Activated CD8-positive, alpha-beta T cell treated with anti-CD3 and anti-CD28 coated beads for 36 hours (primary cell): Measurements from ENCODE around the gene PCNX2. TPM values are rescaled to one million over a fixed set of nuclear protein-coding genes. Genes with fewer than 3 reads are reported as not detected.

ENCODE experiments used
- ATAC-seq: fragments of 200-7000 bp; cut with Tn5 transposase; one replicate; pipeline ENCODE4 v1.10.0; 2021; ENCODE audit warnings: mild to moderate bottlenecking, moderate library complexity
- CTCF ChIA-PET: fragments of 350-600 bp; sonication (Branson Sonifier 250); formaldehyde crosslinking; loops from one replicate; lab custom pipeline; 2021; ENCODE audit warnings: antibody characterized with exemption; lab: Charles Lee
- POLR2A ChIA-PET: fragments of 350-600 bp; sonication (Branson Sonifier 250); formaldehyde crosslinking; loops from one replicate; lab custom pipeline; 2021; ENCODE audit warnings: antibody characterized with exemption; lab: Charles Lee
- DNase-seq: peaks from one replicate; pipeline ENCODE4 v3.0.0-alpha.2; 2020
- H3K27ac Mint-ChIP-seq: one replicate; pipeline ENCODE4 v1.8.0; 2021; ENCODE audit warnings: mild to moderate bottlenecking, mixed read lengths
- H3K27me3 Mint-ChIP-seq: one replicate; pipeline ENCODE4 v1.8.0; 2021; ENCODE audit warnings: mixed read lengths
- H3K36me3 Mint-ChIP-seq: one replicate; pipeline ENCODE4 v1.8.0; 2021; ENCODE audit warnings: low read depth, mixed read lengths
- H3K4me1 Mint-ChIP-seq: one replicate; pipeline ENCODE4 v1.8.0; 2021; ENCODE audit warnings: low read depth, mixed read lengths
- H3K4me3 Mint-ChIP-seq: one replicate; pipeline ENCODE4 v1.8.0; 2021; ENCODE audit warnings: mild to moderate bottlenecking, moderate library complexity, mixed read lengths
- H3K9me3 Mint-ChIP-seq: one replicate; pipeline ENCODE4 v1.8.0; 2021; ENCODE audit warnings: mixed read lengths
- intact Hi-C: fragments of 100-400 bp; cut with micrococcal nuclease; formaldehyde crosslinking; loops from one replicate; pipeline ENCODE4 v1.10.0; 2022
- total RNA-seq, 2 experiments: library from RNA; stranded (reverse); gene quantifications; one replicate each; pipeline ENCODE4 v1.2.3, GENCODE V29; 2021
- TF ChIP-seq, protein P1 (sequence below): fragments of 200-600 bp; IDR thresholded peaks from one replicate; pipeline ENCODE4 v1.8.0; 2022; ENCODE audit warnings: antibody characterized with exemption, mild to moderate bottlenecking

PCNX2 gene
- total RNA-seq, 2 experiments from 2014 or later: 14.4 to 14.9 TPM

DNA sequence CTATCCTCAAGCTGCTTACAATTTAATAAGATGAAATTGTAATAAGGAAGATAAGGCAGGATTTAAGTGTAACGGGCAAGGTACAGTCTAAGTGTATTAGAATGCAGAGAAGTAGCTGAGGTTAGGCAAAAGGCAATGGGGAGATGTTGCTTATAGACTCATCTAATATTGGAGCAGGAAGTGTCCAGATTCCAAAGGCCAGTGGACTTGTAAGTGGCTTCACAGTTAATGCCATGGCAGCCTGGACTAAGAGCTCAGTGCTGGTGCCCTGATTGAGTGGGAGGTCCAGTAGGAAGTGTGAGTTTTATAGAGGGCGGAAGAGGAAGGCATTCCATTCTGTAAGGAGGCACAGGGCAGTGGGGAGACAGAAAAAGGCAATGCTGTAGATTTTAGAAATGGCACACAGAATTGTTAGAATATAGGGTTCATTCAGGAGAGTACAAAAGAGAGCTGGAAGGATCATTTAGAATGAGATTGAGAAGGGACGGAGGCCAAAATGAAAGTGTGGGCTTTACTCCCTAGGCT lies 44.6 kb upstream of the PCNX2 start:
- H3K36me3 Mint-ChIP-seq: peaks cover 1% of the 10 kb centered on the region
- POLR2A ChIA-PET: no interaction called here
- ATAC-seq (no peak), DNase-seq (no peak)
- no peak overlapping the region for H3K4me3 Mint-ChIP-seq
- peaks cover 37% of the 10 kb centered on the region for H3K27me3 Mint-ChIP-seq
- CTCF ChIA-PET: interaction anchor here (0.7 kb wide), 1 partner anchor 25 kb away, joined by 3 read pairs; no protein-coding TSS in a partner anchor
- intact Hi-C loops: no loop called here
- no peaks in the 10 kb centered on the region for H3K4me1 Mint-ChIP-seq
- no peak overlapping the region for H3K27ac Mint-ChIP-seq
- TF ChIP-seq, protein P1, sequence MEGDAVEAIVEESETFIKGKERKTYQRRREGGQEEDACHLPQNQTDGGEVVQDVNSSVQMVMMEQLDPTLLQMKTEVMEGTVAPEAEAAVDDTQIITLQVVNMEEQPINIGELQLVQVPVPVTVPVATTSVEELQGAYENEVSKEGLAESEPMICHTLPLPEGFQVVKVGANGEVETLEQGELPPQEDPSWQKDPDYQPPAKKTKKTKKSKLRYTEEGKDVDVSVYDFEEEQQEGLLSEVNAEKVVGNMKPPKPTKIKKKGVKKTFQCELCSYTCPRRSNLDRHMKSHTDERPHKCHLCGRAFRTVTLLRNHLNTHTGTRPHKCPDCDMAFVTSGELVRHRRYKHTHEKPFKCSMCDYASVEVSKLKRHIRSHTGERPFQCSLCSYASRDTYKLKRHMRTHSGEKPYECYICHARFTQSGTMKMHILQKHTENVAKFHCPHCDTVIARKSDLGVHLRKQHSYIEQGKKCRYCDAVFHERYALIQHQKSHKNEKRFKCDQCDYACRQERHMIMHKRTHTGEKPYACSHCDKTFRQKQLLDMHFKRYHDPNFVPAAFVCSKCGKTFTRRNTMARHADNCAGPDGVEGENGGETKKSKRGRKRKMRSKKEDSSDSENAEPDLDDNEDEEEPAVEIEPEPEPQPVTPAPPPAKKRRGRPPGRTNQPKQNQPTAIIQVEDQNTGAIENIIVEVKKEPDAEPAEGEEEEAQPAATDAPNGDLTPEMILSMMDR: no peak
- H3K9me3 Mint-ChIP-seq: peaks cover 2% of the 10 kb centered on the region

DNA sequence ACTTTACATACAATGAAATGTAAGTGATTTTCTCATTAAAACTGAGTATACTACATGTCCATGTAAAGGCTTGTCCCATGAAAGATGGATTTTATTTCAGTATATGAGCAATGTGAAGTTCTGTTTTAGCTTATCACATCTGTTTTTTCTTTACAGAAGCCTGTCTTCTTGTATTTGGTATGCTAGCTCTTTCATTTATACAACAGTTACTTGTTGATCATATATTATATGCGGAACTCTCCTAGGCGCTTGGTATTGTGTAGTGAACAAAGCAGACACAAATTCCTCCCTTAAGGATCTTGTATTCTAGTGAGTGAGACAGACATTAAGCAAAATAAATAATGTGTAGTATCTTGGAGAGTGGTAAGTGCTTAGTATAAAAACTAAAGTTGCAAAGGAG lies 42.6 kb upstream of the PCNX2 start:
- Mint-ChIP-seq H3K27me3 (peaks cover 35% of the 10 kb centered on the region), H3K4me1 (no peaks in the 10 kb centered on the region), H3K36me3 (no peaks in the 10 kb centered on the region), H3K4me3 (no peak overlapping the region), H3K9me3 (no peaks in the 10 kb centered on the region), H3K27ac (no peak overlapping the region)
- ChIA-PET POLR2A (no interaction called here), CTCF (no interaction called here)
- ATAC-seq: no peak
- intact Hi-C loops: no loop called here
- DNase-seq: no peak
- TF ChIP-seq, protein P1: no peak

DNA sequence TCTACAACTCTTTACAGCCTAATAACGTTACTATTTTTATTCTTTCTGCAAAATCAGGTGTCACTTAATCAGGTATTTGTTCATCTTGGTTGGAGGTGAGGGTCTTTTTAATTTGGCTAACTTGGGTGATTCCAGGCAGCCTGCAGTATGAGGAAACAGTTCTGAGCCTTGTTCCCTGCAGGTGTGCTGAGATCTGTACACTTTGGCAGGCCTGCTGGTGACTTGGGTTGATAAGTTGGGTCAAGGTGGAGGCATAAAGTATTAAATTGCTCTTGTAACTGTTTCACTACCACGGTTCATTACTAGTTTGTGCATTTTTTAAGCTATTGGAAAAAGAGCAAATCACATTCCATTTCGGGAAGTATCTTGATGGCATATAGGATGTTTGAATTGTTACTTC lies 42.0 kb upstream of the PCNX2 start:
- TF ChIP-seq, protein P1: no peak
- intact Hi-C loops: no loop called here
- no peak for DNase-seq
- ATAC-seq: no peak
- Mint-ChIP-seq H3K9me3 (no peaks in the 10 kb centered on the region), H3K27ac (no peak overlapping the region), H3K4me1 (no peaks in the 10 kb centered on the region), H3K36me3 (no peaks in the 10 kb centered on the region), H3K27me3 (peaks cover 35% of the 10 kb centered on the region), H3K4me3 (no peak overlapping the region)
- ChIA-PET CTCF (no interaction called here), POLR2A (no interaction called here)

DNA sequence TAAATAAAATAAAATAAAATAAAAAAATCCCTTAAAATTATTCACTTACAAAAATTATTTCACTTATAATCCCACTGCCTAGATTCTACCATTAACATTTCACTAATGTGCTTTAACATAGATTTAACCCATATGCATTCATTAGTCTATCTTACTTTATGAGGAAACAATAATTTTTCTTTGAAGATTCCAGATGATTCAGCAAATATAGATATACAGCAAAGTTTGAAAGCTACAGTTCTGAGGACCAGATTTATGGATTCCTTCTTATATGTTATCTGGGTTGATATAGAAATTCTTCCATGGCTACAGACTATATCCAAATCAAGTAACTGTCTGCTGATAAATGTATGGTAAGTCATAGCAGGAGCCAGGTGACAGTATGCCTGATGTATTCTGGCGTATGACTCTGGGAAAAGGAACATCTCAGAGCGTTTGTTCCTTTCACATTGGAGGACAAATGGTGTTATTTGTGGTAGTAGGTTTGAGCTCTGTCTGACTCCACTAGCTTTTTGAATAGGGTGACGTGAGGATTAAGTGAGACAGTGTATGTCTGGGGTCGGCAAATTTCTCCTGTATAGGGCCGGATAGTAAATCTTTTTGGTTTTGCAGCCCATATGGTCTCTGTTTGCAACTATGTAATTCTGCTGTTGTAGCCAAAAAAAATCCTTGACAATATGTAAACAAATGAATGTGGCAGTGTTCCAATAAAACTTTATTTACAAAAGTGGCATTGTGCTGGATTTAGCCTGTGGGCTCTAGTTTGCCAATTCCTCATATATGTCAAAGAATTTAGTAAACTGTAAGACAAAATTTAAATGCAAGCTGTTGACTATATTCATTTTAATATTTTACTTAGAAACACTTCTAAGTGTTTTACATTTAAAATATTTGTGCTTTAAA lies 41.3 kb upstream of the PCNX2 start:
- H3K27me3 Mint-ChIP-seq: peaks cover 37% of the 10 kb centered on the region
- no peaks in the 10 kb centered on the region for H3K9me3 Mint-ChIP-seq
- H3K27ac Mint-ChIP-seq: no peak overlapping the region
- DNase-seq: no peak
- TF ChIP-seq, protein P1: no peak
- ChIA-PET CTCF (no interaction called here), POLR2A (no interaction called here)
- H3K4me1 Mint-ChIP-seq: no peaks in the 10 kb centered on the region
- intact Hi-C loops: no loop called here
- H3K36me3 Mint-ChIP-seq: no peaks in the 10 kb centered on the region
- H3K4me3 Mint-ChIP-seq: no peak overlapping the region
- no peak for ATAC-seq

DNA sequence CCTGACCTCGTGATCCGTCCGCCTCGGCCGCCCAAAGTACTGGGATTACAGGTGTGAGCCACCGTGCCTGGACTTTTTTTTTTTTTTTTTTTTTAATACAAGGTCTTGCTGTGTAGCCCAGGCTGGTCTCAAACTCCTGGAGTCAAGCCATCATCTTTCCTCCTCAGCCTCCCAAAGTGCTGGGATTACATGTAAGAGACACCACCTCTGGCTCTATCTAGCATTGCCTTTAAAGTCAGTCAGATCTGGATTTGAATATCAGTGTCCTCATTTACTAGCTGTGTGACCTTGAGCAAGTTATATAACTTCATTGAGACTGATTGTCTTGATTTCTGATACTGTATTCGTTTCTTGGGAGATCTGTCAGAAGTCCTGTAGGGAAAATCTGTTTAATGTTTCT lies 38.6 kb upstream of the PCNX2 start:
- no peaks in the 10 kb centered on the region for H3K36me3 Mint-ChIP-seq
- no peak overlapping the region for H3K27ac Mint-ChIP-seq
- no peak for DNase-seq
- intact Hi-C loops: no loop called here
- H3K4me1 Mint-ChIP-seq: peaks cover under 1% of the 10 kb centered on the region
- no peaks in the 10 kb centered on the region for H3K9me3 Mint-ChIP-seq
- ChIA-PET CTCF (interaction anchor here (0.6 to 2.5 kb wide), 2 partner anchors 28 to 602 kb away, joined by 3 to 10 read pairs; no protein-coding TSS in a partner anchor), POLR2A (no interaction called here)
- ATAC-seq: no peak
- TF ChIP-seq, protein P1: no peak
- no peak overlapping the region for H3K4me3 Mint-ChIP-seq
- peaks cover 38% of the 10 kb centered on the region for H3K27me3 Mint-ChIP-seq
